ENCODE data around the gene DOLPP1. TPM values are rescaled to one million over a fixed set of nuclear protein-coding genes. Genes with fewer than 3 reads are reported as not detected.
A peak's percentile ranks its signal among the peaks of the same experiment; 100 is the strongest.

Gene DOLPP1
- total and polyA plus RNA-seq, 2 of the 13 experiments (the other 11 are each of a cell fraction or from before 2014, with no cell fraction given) = 21.0 to 34.1 TPM

- TF ChIP-seq, protein P1, sequence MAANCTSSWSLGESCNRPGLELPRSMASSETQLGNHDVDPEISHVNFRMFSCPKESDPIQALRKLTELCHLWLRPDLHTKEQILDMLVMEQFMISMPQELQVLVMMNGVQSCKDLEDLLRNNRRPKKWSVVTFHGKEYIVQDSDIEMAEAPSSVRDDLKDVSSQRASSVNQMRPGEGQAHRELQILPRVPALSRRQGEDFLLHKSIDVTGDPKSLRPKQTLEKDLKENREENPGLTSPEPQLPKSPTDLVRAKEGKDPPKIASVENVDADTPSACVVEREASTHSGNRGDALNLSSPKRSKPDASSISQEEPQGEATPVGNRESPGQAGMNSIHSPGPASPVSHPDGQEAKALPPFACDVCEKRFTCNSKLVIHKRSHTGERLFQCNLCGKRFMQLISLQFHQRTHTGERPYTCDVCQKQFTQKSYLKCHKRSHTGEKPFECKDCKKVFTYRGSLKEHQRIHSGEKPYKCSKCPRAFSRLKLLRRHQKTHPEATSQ (CRISPR knock-in tag; IDR thresholded peaks at IDR 0.05; ENCODE audit: borderline replicate concordance) = no peak
- TF ChIP-seq MEF2D (CRISPR knock-in tag; IDR thresholded peaks at IDR 0.05) (no peak; the same call in 1 of the 2 replicates), ATF2 (CRISPR knock-in tag; IDR thresholded peaks at IDR 0.05) (no peak), TBX2 (CRISPR knock-in tag; IDR thresholded peaks at IDR 0.05; ENCODE audit: borderline replicate concordance) (peak; percentile 41; the same call in 1 of the 2 replicates), SOX5 (CRISPR knock-in tag; IDR thresholded peaks at IDR 0.05; ENCODE audit: borderline replicate concordance) (peak; percentile 8; the same call in 1 of the 2 replicates), FOXC1 (CRISPR knock-in tag; IDR thresholded peaks at IDR 0.05; ENCODE audit: borderline replicate concordance) (peak; percentile 61; the same call in 1 of the 2 replicates), DRAP1 (CRISPR knock-in tag; IDR thresholded peaks at IDR 0.05) (peak; percentile 58; the same call in 1 of the 2 replicates), RBFOX2 (IDR thresholded peaks at IDR 0.05; ENCODE audit: low read depth, low read length) (peak; percentile 64), ZHX1 (CRISPR knock-in tag; IDR thresholded peaks at IDR 0.05; ENCODE audit: low read depth) (0 out of 2 replicates have a peak, but pooled peaks have one; percentile 22), ZMAT3 (CRISPR knock-in tag; conservative IDR thresholded peaks at IDR 0.05) (0 out of 2 replicates have a peak, but pooled peaks have one; percentile 24), RBM22 (optimal IDR thresholded peaks at IDR 0.05; ENCODE audit: low read length) (peak; percentile 44), MAZ (IDR thresholded peaks at IDR 0.05; ENCODE audit: borderline replicate concordance, low read depth, low read length) (peak; percentile 76; the same call in 1 of the 2 replicates), MAZ (CRISPR knock-in tag; IDR thresholded peaks at IDR 0.05; ENCODE audit: low read depth) (no peak; the same call in 1 of the 2 replicates), RXRB (CRISPR knock-in tag; IDR thresholded peaks at IDR 0.05; ENCODE audit: borderline replicate concordance) (0 out of 2 replicates have a peak, but pooled peaks have one; percentile 14), POLR2G (IDR thresholded peaks at IDR 0.05; ENCODE audit: low read depth, low read length) (peak; percentile 93), NR1H2 (CRISPR knock-in tag; IDR thresholded peaks at IDR 0.05; ENCODE audit: borderline replicate concordance, low read depth) (no peak)
- TF ChIP-seq, protein P2, sequence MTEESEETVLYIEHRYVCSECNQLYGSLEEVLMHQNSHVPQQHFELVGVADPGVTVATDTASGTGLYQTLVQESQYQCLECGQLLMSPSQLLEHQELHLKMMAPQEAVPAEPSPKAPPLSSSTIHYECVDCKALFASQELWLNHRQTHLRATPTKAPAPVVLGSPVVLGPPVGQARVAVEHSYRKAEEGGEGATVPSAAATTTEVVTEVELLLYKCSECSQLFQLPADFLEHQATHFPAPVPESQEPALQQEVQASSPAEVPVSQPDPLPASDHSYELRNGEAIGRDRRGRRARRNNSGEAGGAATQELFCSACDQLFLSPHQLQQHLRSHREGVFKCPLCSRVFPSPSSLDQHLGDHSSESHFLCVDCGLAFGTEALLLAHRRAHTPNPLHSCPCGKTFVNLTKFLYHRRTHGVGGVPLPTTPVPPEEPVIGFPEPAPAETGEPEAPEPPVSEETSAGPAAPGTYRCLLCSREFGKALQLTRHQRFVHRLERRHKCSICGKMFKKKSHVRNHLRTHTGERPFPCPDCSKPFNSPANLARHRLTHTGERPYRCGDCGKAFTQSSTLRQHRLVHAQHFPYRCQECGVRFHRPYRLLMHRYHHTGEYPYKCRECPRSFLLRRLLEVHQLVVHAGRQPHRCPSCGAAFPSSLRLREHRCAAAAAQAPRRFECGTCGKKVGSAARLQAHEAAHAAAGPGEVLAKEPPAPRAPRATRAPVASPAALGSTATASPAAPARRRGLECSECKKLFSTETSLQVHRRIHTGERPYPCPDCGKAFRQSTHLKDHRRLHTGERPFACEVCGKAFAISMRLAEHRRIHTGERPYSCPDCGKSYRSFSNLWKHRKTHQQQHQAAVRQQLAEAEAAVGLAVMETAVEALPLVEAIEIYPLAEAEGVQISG (CRISPR knock-in tag; IDR thresholded peaks at IDR 0.05) = peak; percentile 48
Observed at GRCh38 chr9:129139993-129140396, 59.1 kb downstream of the DOLPP1 start (continued).

Measured in HepG2 (cell line).